ENCODE measurements around the gene SCARF2.
"Not testable (repeated sequence)": the region's sequence is repeated elsewhere in the genome, so short reads cannot be mapped to it uniquely, and the experiment has no call there.

Gene SCARF2

DNA sequence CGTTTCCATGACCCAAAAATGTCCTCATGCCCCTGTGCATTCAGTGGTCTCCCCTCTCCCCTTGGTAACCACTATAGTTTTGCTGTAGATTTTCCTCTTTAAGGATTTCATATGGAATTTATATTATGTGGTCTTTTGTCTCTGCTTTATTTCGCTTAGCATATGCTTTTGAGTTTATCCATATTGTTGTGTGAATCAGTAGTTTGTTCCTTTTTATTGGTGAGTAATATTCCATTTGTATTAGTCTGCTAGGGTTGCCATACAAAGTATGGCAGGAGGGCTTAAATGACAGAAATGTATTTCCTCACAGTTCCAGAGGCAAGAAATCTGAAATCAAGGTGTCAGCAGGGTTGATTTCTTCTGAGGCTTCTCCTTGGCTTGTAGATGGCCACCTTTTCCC lies 40.1 kb downstream of the SCARF2 start:
- H3K27ac ChIP-seq, result no peak overlapping the region
- DNase-seq (ENCODE audit: low read depth, low spot score), result no peak

DNA sequence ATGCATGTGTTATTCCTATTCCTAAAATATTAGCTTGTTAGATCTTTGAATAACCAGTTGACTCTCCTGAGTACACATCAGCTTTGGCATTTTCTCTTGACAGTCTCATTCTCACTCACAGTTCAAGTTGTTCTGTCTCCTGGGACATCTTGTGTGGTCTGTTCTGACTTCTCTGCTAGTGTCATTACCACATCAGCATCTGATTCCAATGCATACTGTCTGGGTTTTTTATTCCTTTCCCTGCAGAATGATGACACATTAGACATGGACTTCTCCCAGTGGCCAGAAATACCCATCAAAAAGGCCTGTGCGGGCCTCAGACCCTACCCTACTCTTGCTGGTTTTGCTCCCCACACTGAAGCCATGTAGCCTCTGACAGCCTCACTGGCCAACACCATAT lies 41.0 kb downstream of the SCARF2 start:
- H3K27ac ChIP-seq, result no peak overlapping the region
- no peak for DNase-seq (ENCODE audit: low read depth, low spot score)

DNA sequence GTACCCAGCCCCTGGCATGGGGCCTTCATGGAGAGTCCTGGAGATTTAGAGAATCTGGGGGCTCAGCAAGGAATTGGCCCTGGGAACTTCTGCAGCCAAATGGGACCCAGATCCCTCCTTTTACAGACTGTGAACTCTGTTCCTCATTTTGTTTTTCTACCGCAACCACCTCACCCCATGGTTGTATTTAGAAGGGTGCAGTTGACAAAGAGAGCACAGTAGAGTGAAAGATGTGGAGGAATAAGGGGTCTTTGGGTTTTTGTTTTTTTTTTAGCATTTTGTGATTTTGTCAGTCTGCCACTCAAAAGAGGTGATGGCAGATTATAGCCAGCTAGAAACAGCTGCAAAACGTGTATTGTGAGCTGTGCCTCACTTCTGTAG lies 41.7 kb downstream of the SCARF2 start:
- no peak for DNase-seq (ENCODE audit: low read depth, low spot score)
- no peak overlapping the region for H3K27ac ChIP-seq

DNA sequence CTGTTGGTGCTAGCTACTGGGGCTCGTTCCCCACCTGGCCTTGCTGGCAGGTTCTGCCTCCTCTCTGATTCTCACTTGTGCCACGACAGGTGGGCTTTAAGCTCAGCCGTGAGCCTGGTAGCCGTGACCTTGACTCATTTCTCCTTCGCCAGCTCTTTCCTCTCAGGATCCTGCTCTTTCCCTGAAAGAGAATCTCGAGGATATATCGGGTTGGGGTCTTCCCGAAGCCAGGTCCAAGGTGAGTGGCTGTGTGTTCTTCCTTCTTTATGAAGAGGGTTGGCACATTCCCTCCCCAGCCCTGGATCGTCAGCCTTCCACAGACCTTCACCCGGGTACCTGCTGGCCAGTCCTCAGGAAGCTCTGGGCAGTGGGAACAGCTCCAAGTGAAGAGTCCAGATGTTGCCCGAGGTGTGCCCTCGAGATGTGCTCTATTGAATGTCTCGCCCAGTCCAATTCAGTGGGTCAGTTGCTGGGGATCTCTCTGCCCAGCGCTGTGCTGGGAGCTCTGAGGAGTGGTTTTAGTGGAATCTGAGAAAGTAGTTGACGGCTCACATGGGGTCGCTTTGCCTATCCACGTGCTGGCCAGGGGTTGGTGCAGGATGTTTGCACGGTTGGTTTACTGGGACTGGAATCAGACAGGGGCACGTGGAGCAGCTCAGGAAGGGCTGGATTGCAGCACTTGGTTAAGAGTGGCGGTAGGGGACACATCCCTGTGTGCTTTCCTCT lies 42.3 kb downstream of the SCARF2 start:
- H3K27ac ChIP-seq, result no peak overlapping the region
- no peak for DNase-seq (ENCODE audit: low read depth, low spot score)

DNA sequence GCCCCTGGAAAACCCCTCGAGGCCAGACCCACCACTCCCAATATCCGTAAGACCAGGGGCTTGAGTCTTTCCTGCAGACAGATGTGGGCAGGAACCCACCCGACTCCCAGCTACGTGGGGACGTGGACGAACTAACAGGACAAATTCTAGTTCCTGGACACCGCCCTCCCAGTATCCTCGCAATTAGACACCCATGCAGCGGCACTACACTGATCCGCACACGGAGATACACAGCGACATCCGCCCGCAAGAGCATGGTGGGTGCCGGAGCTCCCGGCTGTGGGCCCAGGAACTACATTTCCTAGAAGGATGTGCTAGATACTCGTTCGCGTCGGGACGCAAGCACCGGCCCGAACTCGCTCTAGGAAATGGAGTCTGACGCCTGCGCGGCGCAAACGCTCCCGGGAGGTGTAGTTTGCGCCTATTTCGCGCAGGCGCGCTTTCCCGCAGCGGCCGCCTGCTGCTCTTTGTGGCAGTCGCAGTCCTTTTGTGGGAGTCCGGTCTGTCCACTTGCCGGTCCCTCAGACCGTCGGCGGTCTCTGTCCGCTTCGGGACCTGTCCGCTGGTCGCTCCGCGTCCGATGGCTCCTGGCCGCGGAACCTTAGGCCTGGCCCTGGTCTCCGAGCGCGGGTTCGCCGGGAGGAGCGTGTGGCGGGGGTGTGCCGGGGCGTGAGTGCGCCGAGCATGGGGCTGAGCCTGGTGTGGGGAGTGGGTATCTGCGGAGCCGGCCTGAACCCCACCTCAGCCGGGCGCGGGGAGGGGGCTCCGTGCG lies 43.7 kb downstream of the SCARF2 start, which contains the start of gene ZNF74:
ZNF74 (plus strand) TSS at position 447 of the 772 bp plus-strand sequence. CDS start 478 bp downstream, outside the sequence.
- DNase-seq (ENCODE audit: low read depth, low spot score), result peak; percentile 45
- H3K27ac ChIP-seq, result peak within 1 kb of the TSS; percentile 17

DNA sequence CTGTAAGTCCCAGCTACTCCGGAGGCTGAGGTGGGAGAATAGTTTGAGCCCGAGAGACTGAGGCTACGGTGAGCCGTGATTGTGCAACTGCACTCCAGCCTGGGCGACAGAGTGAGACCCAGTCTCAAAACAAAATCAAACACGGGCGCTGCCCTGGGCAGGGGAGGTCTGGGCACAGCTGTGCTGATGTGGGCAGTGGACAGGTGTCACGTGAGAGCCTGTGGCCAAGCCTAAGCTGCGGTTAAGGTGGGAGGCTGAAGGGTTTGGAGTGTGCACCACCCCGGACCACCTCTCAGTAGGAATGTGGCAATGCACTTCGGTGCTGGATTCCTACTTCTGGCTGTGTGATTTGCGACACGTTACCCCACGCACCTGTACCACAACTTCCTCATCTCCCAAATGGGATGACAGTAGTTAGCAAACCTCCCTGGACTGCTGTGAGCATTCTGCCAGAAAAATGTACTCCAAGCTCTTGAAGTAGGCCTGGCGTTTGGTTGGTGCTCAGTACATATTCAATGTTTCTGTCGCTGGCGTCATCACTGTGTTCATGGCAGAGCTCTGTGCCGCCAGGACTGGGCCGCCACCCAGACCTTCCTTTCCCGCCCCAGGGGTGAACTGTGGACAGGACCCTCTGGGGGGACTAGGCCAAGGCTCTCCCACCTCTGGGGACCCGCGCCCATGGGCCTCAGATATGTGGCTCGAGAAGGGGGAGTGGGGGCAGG lies 44.5 kb downstream of the SCARF2 start:
- peak overlapping the region; percentile 17 for H3K27ac ChIP-seq
- DNase-seq (ENCODE audit: low read depth, low spot score), result no peak

DNA sequence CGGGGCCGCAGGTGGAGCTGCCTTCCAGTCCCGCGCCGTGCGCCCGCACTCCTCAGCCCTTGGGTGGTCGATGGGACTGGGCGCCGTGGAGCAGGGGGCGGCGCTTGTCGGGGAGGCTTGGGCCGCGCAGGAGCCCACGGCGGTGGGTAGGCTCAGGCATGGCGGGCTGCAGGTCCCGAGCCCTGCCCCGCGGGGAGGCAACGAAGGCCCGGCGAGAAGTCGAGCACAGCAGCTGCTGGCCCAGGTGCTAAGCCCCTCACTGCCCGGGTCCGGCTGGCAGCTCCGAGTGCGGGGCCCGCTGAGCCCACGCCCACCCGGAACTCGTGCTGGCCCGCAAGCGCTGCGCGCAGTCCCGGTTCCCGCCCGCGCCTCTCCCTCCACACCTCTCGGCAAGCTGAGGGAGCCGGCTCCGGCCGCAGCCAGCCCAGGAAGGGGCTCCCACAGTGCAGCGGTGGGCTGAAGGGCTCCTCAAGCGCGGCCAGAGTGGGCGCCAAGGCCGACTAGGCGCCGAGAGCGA lies 45.2 kb downstream of the SCARF2 start:
- not testable (repeated sequence) for H3K27ac ChIP-seq; DNase-seq (ENCODE audit: low read depth, low spot score)

DNA sequence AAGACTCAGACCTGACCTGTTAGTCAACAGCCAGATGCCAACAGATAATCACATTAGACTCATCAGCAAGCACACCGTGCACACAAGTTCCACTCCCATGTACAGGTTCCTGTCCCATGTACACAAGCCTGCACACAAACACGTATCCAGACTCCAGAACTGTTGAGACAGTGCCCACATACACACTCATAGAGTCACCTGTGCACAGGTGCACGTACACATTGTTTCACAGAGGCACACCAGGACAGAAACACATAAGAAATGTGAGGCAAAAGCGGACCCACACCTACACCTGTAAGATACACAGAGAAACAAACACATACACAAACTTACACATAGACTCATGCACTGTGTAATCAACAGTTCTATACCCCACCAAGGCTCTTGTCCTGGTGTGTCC lies 46.4 kb downstream of the SCARF2 start:
- H3K27ac ChIP-seq, result no peak overlapping the region
- DNase-seq (ENCODE audit: low read depth, low spot score), result no peak

DNA sequence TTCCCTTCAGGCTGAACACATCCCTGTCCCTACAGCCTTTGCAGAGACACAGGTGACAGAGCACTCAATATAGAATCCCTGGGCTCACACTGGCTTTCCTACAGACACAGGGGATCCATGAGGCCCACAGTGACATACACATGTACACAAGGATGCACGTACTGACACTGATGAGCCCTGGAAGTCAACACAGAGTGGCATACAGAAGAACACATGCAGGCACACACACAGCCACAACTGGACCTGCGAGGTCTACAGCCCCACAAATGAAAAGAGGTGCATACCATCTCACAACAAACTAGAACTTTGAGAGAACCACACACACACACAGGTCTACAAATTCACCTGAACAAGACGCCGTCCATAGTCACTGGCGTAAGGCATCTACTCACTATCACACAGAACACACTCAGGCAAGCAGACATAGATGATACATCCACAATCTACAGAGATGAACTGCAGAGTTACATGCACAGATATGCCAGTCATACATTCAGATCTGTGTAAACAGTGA lies 47.2 kb downstream of the SCARF2 start:
- no peak for DNase-seq (ENCODE audit: low read depth, low spot score)
- no peak overlapping the region for H3K27ac ChIP-seq

DNA sequence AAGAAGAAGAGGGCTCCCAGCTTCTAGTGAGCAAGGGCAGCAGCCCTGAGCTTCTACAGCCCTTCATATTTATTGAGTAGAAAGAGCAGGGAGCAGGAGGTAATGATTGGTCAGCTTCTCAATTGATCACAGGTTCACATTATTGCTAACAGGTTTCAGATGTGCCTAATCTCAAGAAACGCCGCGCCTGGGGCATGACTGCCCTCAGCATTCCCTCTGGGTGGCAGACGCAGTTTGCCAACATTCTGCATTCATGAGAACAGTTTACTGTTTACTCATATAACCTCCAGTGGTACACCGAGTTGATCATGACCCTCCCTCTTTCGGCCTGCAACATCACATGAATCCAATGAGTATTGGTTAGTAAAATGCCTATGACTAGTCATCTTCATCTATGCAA lies 48.3 kb downstream of the SCARF2 start:
- DNase-seq (ENCODE audit: low read depth, low spot score), result no peak
- no peak overlapping the region for H3K27ac ChIP-seq

DNA sequence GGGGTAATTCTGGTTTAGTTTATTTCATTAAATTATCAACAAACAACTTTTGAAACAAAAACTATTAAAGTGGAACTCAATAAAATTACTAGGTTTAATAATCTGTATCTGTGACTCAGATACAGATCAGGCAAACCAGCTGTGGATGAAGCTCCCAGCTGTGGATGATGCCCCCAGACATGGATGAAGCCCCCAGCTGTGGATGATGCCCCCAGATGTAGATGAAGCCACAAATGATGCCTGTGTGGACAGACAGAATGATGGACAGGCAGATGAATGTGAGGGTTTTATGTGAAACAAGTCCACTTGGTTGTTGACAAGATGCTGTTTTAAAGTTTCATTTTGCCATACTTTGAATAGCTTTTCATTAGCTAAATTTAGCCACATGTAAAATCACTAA lies 49.4 kb downstream of the SCARF2 start:
- no peak overlapping the region for H3K27ac ChIP-seq
- DNase-seq (ENCODE audit: low read depth, low spot score), result no peak

DNA sequence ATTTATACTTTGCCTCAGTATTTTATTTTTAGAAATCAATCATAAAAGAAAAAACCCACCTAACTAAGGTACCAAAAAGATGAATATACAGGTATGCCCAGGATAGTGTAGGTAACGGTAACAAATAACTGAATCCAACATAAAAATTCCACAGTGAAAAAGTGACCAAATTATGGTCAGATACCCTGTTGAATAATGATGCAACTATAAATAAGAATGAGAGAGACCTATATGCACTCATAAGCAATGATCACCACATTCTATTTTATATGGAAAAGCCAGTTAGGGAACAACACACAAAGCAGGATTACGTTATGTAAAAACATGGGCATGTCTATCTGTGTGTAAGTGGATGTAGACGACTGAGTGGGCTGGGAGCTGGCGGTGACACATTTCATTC lies 50.7 kb downstream of the SCARF2 start:
- DNase-seq (ENCODE audit: low read depth, low spot score), result no peak
- H3K27ac ChIP-seq, result no peak overlapping the region

DNA sequence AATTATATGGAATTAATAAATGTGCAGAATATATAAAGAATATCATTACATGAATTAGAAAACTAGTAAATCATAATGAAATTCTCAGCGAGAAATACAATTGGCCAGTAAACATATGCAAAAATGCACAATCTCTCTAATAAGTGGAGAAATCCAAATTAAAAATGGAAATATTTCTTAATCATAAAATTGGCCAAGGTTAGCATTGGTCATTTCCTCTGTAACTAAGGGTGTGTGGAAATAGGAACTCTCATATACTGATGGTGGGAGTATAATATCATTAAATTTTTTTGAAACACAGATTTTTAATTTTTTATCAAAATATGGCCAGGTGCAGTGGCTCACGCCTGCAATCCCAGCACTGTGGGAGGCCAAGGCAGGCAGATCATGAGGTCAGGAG lies 51.3 kb downstream of the SCARF2 start:
- no peak overlapping the region for H3K27ac ChIP-seq
- DNase-seq (ENCODE audit: low read depth, low spot score), result no peak

DNA sequence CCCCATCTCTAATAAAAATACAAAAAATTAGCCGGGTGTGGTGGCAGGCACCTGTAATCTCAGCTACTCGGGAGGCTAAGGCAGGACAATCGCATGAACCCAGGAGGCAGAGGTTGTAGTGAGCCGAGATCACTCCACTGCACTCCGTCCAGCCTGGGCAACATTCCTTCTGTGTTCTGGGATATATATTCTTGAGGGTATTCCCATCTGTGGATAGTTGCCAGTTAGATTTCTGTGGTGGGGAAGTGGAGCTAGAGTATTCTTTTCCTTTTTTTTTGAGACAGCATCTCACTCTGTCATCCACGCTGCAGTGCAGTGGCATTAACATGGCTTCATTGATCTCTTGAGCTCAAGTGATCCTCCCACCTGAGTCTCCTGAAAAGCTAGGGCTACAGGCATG lies 52.8 kb downstream of the SCARF2 start:
- no peak for DNase-seq (ENCODE audit: low read depth, low spot score)
- no peak overlapping the region for H3K27ac ChIP-seq

DNA sequence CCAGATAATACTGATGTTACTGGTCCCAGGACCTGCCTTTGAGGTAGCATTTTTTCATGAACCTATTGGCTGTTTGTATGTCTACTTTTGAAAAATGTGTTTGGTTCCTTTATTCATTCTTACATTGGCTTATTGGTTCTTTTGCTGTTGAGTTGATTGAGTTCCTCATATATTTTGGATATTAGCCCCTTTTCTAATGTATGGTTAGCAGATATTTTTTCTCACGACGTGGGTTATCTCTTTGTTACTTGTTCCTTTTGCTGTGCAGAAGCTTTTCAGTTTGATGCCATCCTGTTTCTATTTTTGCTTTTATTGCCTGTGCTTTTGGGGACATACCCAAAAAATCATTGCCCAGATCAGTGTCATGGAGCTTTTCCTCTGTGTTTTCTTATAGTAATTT lies 53.5 kb downstream of the SCARF2 start:
- H3K27ac ChIP-seq, result no peak overlapping the region
- DNase-seq (ENCODE audit: low read depth, low spot score), result no peak

DNA sequence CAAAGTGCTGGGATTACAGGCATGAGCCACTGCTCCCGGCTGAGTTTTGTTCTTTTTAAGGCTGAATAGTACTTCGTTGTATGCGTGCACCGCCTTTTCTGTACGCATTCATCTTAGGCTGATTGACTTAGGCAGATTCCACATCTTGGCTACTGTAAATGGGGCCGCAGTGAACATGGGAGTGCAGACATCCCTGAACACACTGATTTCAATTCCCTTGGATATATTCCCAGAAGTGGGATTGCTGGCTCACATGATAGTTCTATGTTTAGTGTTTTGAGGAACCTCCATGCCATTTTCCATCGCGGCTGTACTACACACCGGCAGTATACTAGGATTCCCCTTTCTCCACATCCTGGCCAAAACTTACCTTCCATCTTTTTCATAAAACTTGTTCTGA lies 54.1 kb downstream of the SCARF2 start:
- H3K27ac ChIP-seq, result no peak overlapping the region

DNA sequence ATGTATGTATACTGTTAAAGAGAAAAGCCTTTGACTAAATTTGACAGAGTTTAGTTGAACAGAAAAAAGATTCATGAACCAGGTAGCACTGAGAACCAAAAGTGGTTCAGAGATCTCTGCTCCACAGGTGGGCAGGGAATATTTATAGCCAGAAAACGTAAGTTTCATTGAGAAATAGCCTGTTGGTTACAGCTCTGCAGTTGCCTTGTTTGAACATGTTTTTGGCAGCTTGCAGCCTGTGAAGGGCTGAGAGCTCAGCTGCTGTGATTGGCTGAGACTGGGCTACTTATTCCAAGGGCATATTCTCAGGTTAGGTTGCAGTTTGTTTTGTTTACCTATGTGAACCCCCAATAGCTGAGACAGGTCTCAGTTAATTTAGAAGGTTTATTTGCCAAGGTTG lies 57.1 kb downstream of the SCARF2 start:
- no peak overlapping the region for H3K27ac ChIP-seq
- no peak for DNase-seq (ENCODE audit: low read depth, low spot score)

More for the DNA sequence above, 54.1 kb downstream of the SCARF2 start:
- no peak for DNase-seq (ENCODE audit: low read depth, low spot score)

DNA sequence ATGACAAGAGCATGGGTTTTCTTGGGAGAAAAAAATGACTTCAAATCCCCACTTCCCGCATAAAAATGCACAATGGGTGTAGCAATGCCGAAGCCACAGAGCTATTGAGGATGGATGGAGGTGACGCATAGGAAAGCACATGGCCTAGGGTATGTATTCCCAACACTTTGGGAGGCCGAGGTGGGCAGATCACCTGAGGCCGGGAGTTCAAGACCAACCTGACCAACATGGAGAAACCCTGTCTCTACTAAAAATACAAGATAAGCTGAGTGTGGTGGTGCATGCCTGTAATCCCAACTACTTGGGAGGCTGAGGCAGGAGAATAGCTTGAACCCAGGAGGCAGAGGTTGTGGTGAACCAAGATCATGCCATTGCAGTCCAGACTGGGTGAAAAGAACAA lies 58.9 kb downstream of the SCARF2 start:
- H3K27ac ChIP-seq; DNase-seq (ENCODE audit: low read depth, low spot score): not testable (repeated sequence)

DNA sequence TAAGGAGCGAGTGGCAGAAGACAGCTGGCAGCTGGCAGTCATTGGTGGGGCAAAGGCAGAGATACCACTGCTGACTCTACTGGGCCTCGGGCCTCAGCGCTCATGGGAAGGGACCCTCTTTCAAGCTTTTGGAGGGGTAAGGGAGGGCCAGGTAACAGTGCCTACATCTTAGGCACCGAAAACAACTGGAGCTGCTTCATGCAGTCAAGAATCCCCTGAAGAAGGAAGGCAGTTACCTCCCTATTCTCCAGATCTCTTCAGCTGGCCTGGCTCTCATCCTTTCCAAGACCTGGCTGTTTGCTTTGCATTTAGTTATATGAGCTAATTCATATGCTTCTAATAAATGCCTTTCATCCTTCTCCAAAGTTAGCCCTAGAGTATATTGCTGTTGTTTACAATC lies 59.5 kb downstream of the SCARF2 start:
- no peak for DNase-seq (ENCODE audit: low read depth, low spot score)
- H3K27ac ChIP-seq, result no peak overlapping the region

DNA sequence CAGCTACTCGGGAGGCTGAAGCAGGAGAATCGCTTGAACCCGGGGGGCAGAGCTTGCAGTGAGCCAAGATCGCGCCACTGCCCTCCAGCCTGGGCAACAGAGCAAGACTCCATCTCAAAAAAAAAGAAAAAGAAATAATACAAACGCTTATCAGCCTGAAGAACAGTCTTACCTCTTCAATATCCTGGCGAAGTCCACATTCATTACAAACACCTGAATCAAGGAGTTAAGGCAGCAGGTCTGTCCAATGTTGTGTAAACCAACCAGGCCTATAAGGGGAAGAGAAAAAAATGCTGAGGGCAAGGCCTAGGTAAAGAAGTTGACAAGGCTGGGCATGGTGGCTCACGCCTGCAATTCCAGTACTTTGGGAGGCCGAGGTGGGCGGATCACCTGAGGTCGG lies 60.6 kb downstream of the SCARF2 start:
- DNase-seq (ENCODE audit: low read depth, low spot score); H3K27ac ChIP-seq: not testable (repeated sequence)

DNA sequence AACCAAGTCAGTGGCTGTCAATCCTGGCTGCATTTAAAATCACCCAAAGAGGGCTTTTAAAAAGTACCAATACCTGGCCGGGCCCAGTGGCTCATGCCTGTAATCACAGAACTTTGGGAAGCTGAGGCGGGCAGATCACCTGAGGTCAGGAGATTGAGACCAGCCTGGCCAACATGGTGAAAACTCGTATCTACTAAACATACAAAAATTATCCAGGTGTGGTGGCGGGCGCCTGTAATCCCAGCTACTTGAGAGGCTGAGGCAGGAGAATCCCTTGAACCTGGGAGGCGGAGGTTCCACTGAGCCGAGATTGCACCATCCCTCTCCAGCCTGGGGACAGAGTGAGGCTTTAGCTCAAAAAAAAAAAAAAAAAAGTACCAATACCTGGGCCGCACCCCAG lies 61.3 kb downstream of the SCARF2 start:
- not testable (repeated sequence) for DNase-seq (ENCODE audit: low read depth, low spot score); H3K27ac ChIP-seq
